Stimulated activated memory B cell treated with anti-CD40 and anti-IgM and Interleukin-4, amounts not matched to agents 10 μg/mL and 1 μg/mL and 100 μg/mL, for 72 hours (primary cell): ENCODE measurements around the gene EPHB3.
"Not testable (repeated sequence)": the region's sequence is repeated elsewhere in the genome, so short reads cannot be mapped to it uniquely, and the experiment has no call there.

Source experiments
- ATAC-seq: fragments of 150-1000 bp; cut with Tn5 transposase; 2 replicates; pipeline ENCODE4 v1.10.0; 2021
- H3K27ac Mint-ChIP-seq: one replicate; pipeline ENCODE4 v1.8.0; 2022; ENCODE audit warnings: mild to moderate bottlenecking, mixed read lengths
- H3K27me3 Mint-ChIP-seq: one replicate; pipeline ENCODE4 v1.8.0; 2022; ENCODE audit warnings: mixed read lengths
- H3K36me3 Mint-ChIP-seq: one replicate; pipeline ENCODE4 v1.8.0; 2022; ENCODE audit warnings: mixed read lengths
- H3K4me1 Mint-ChIP-seq: one replicate; pipeline ENCODE4 v1.8.0; 2022; ENCODE audit warnings: mixed read lengths
- H3K4me3 Mint-ChIP-seq: one replicate; pipeline ENCODE4 v1.8.0; 2022; ENCODE audit warnings: mild to moderate bottlenecking, moderate library complexity, mixed read lengths
- H3K9me3 Mint-ChIP-seq: one replicate; pipeline ENCODE4 v1.8.0; 2022; ENCODE audit warnings: mixed read lengths

EPHB3 gene

GRCh38 chr3:184604615-184605290 lies 43.2 kb downstream of the EPHB3 start:
- Mint-ChIP-seq H3K4me3 (no peak overlapping the region), H3K27me3 (peaks cover 68% of the 10 kb centered on the region), H3K36me3 (no peaks in the 10 kb centered on the region), H3K4me1 (peaks cover 25% of the 10 kb centered on the region), H3K27ac (no peak overlapping the region), H3K9me3 (no peaks in the 10 kb centered on the region)
- no peak for ATAC-seq

DNA sequence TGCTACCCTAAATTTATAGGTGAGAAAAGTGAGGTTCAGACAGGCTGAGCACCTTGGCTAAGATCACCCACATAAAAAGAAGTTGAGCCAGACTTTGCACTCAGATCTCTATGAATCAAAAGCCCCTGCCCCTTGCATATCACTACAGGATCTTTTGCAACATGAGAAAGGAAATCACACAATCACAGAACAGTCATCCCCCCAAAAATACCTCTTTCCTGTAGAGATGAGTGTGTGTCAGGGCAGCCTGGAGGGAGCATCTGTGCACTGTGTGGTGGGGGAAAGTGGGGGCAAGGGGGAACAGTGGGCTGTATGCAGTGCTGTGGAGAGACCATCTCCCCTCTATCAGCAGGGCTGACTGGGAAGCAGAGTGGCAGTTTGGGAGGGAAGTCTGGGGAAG lies 46.6 kb downstream of the EPHB3 start:
- peaks cover 12% of the 10 kb centered on the region for H3K4me1 Mint-ChIP-seq
- H3K27me3 Mint-ChIP-seq = peaks cover 36% of the 10 kb centered on the region
- no peaks in the 10 kb centered on the region for H3K9me3 Mint-ChIP-seq
- no peak overlapping the region for H3K27ac Mint-ChIP-seq
- H3K4me3 Mint-ChIP-seq = no peak overlapping the region
- no peaks in the 10 kb centered on the region for H3K36me3 Mint-ChIP-seq
- no peak for ATAC-seq

DNA sequence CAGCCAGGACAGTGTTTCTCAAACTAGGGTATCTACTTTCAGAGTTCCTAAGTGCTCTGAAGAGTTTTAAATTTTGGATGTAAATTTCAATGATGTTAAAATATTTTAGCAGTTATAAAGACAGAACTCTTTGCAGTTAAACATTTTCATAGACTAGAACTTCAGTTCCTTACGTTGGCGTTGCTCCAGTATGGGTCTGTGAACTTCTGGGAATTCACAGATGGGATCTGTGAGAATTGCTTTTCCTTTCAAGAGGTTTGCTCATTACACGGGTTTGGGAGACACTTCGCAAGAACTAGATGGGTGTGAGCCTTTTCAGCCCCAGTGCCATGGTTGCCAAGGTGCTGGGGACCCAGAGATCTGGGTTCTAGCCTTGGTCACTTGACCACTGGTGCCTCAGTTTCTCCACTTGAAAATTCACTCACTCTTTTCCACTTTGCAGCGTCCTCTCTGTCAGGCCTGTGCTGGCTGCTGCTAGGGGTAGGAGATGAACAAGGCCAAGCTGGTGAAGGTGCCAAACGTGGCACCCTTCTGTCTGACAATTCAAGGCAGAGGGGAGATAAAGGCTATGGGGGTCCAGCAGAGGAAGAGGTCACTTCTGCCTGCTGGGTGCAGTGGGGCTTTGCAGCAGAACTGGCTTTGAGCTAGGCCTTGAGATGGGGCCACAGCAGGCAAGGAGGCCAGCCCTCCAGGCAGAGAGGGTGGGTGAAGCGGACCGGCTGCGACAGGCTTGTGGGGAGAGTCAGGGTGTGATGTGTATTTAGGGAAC lies 48.1 kb downstream of the EPHB3 start:
- Mint-ChIP-seq H3K27me3 (peaks cover 37% of the 10 kb centered on the region), H3K36me3 (no peaks in the 10 kb centered on the region), H3K9me3 (no peaks in the 10 kb centered on the region), H3K4me1 (peaks cover 3% of the 10 kb centered on the region), H3K4me3 (no peak overlapping the region), H3K27ac (no peak overlapping the region)
- ATAC-seq = no peak

- Mint-ChIP-seq H3K4me1 (no peaks in the 10 kb centered on the region), H3K27ac (no peak overlapping the region), H3K9me3 (no peaks in the 10 kb centered on the region), H3K36me3 (no peaks in the 10 kb centered on the region), H3K4me3 (no peak overlapping the region), H3K27me3 (peaks cover 37% of the 10 kb centered on the region)
- ATAC-seq = no peak
Measured at GRCh38 chr3:184610245-184610871, 48.8 kb downstream of the EPHB3 start.

GRCh38 chr3:184611607-184612281 lies 50.2 kb downstream of the EPHB3 start:
- H3K4me3 Mint-ChIP-seq = no peak overlapping the region
- H3K27ac Mint-ChIP-seq = no peak overlapping the region
- H3K9me3 Mint-ChIP-seq = no peaks in the 10 kb centered on the region
- ATAC-seq = no peak
- no peaks in the 10 kb centered on the region for H3K4me1 Mint-ChIP-seq
- H3K27me3 Mint-ChIP-seq = peaks cover 34% of the 10 kb centered on the region
- H3K36me3 Mint-ChIP-seq = no peaks in the 10 kb centered on the region

GRCh38 chr3:184615396-184615795 lies 53.8 kb downstream of the EPHB3 start:
- no peak overlapping the region for H3K4me3 Mint-ChIP-seq
- H3K36me3 Mint-ChIP-seq = no peaks in the 10 kb centered on the region
- no peak for ATAC-seq
- peaks cover 11% of the 10 kb centered on the region for H3K4me1 Mint-ChIP-seq
- H3K9me3 Mint-ChIP-seq = no peaks in the 10 kb centered on the region
- H3K27me3 Mint-ChIP-seq = peaks cover 59% of the 10 kb centered on the region
- no peak overlapping the region for H3K27ac Mint-ChIP-seq

GRCh38 chr3:184616436-184616835 lies 54.9 kb downstream of the EPHB3 start:
- no peak overlapping the region for H3K27ac Mint-ChIP-seq

GRCh38 chr3:184617306-184617705 lies 55.7 kb downstream of the EPHB3 start:
- not testable (repeated sequence) for H3K27ac Mint-ChIP-seq, H3K4me3 Mint-ChIP-seq, ATAC-seq, H3K36me3 Mint-ChIP-seq, H3K9me3 Mint-ChIP-seq
- Mint-ChIP-seq H3K27me3 (peaks cover 65% of the 10 kb centered on the region), H3K4me1 (peaks cover 11% of the 10 kb centered on the region)

More at GRCh38 chr3:184616436-184616835, 54.9 kb downstream of the EPHB3 start:
- H3K4me1 Mint-ChIP-seq = peaks cover 11% of the 10 kb centered on the region
- no peaks in the 10 kb centered on the region for H3K9me3 Mint-ChIP-seq
- H3K36me3 Mint-ChIP-seq = no peaks in the 10 kb centered on the region
- no peak for ATAC-seq
- H3K27me3 Mint-ChIP-seq = peaks cover 65% of the 10 kb centered on the region
- H3K4me3 Mint-ChIP-seq = no peak overlapping the region

GRCh38 chr3:184618811-184619210 lies 57.2 kb downstream of the EPHB3 start:
- peaks cover 59% of the 10 kb centered on the region for H3K27me3 Mint-ChIP-seq
- H3K36me3 Mint-ChIP-seq = no peaks in the 10 kb centered on the region
- peaks cover 11% of the 10 kb centered on the region for H3K4me1 Mint-ChIP-seq
- no peak overlapping the region for H3K27ac Mint-ChIP-seq
- ATAC-seq = no peak
- no peak overlapping the region for H3K4me3 Mint-ChIP-seq
- no peaks in the 10 kb centered on the region for H3K9me3 Mint-ChIP-seq

DNA sequence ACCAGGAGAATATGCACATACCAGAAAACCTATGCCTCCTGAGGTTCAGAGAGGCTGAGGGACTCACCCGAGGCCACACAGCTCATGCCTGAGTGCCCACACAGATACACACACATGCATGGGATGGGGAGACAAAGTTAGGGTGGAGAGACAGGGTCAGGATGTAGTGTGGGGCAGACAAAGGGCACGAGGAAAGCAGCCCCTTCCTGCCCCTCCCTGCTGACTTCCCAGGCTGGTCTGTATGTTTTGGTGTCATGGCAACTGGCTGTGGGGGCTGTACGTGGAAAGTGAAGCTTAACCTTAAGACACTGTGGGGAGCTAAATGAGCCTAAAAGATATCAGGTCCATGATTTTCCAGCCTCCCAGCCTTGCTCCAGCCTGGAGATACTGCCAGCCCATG lies 57.8 kb downstream of the EPHB3 start:
- no peaks in the 10 kb centered on the region for H3K36me3 Mint-ChIP-seq
- no peaks in the 10 kb centered on the region for H3K9me3 Mint-ChIP-seq
- no peak for ATAC-seq
- no peak overlapping the region for H3K27ac Mint-ChIP-seq
- peaks cover 55% of the 10 kb centered on the region for H3K27me3 Mint-ChIP-seq
- H3K4me3 Mint-ChIP-seq = no peak overlapping the region
- peaks cover 11% of the 10 kb centered on the region for H3K4me1 Mint-ChIP-seq

DNA sequence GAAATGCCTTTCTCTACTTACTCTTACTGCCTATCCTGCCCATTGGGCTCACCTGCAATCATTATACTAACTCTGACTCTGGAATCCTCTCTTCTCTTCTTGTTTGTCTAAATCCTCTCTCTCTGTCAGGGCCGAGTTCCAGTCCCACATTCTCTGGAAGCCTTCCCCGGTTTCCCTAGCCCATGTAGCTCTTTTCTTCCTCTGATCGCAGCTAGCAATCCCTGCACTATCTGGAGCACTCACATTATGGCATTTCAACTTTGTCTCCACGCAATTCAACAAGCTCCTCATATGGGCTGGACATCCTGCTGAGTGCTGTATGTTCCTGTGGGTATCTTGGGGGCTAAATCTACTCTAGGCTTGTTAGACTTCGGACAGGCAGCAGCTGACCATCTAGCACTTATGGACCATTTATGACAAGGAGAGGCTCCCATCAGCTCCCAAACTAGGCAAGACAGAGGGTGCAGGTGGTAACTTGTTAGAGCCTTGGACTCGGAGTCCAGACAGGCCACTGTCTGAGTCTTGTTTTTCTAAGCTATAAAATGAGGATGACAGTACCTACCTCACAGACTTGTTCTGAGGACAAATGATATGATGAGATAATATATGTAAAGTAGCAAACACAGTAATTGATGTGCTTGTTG lies 58.3 kb downstream of the EPHB3 start:
- Mint-ChIP-seq H3K4me1 (peaks cover 11% of the 10 kb centered on the region), H3K9me3 (no peaks in the 10 kb centered on the region), H3K4me3 (no peak overlapping the region), H3K27me3 (peaks cover 50% of the 10 kb centered on the region), H3K27ac (no peak overlapping the region), H3K36me3 (no peaks in the 10 kb centered on the region)
- ATAC-seq = no peak

GRCh38 chr3:184620475-184621119 lies 59.0 kb downstream of the EPHB3 start:
- H3K27ac Mint-ChIP-seq = no peak overlapping the region
- no peak overlapping the region for H3K4me3 Mint-ChIP-seq
- ATAC-seq = no peak
- peaks cover 44% of the 10 kb centered on the region for H3K27me3 Mint-ChIP-seq
- peaks cover 11% of the 10 kb centered on the region for H3K4me1 Mint-ChIP-seq
- H3K36me3 Mint-ChIP-seq = no peaks in the 10 kb centered on the region
- no peaks in the 10 kb centered on the region for H3K9me3 Mint-ChIP-seq

DNA sequence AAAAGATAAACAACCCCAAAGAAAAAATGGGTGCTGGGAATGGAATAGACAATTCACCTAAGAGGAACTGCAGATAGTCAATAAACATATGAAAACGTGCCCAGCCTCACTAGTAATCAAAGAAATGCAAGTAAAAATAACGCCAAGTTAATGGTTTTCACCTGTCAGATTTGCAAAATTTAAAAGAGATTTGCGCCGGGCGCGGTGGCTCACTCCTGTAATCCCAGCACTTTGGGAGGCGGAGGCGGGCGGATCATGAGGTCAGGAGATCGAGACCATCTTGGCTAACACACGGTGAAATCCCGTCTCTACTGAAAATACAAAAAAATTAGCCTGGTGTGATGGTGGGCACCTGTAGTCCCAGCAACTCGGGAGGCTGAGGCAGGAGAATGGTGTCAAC lies 60.6 kb downstream of the EPHB3 start:
- H3K27me3 Mint-ChIP-seq = peaks cover 42% of the 10 kb centered on the region
- H3K36me3 Mint-ChIP-seq, H3K4me3 Mint-ChIP-seq, H3K9me3 Mint-ChIP-seq, H3K4me1 Mint-ChIP-seq, ATAC-seq, H3K27ac Mint-ChIP-seq: not testable (repeated sequence)

DNA sequence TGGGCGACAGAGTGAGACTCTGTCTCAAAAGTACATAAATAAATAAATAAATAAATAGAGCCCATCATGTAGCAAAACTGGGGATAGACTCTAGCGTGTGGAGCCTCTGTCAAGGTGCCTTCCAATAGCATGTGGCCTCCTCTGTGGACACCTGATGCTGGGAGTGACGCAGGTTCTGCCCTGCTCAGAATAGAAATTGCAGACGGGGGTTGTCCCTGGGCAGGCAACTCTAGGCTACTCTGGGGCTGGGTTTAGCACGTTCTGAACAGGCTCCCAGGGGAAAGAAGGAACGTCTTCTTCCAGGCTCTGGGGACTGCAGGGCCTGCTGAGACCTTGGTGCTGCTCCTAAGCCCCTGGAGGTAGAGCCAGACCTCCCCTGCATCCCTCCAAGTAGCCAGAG lies 65.3 kb downstream of the EPHB3 start:
- Mint-ChIP-seq H3K9me3 (no peaks in the 10 kb centered on the region), H3K27me3 (peaks cover 25% of the 10 kb centered on the region), H3K4me1 (no peaks in the 10 kb centered on the region), H3K36me3 (no peaks in the 10 kb centered on the region), H3K4me3 (no peak overlapping the region), H3K27ac (no peak overlapping the region)
- no peak for ATAC-seq
